AG09309 (cell line): ENCODE measurements around the gene FBP2.
A peak's percentile ranks its signal among the peaks of the same experiment; 100 is the strongest.

ENCODE experiments used
- DNase-seq: peaks from one replicate; pipeline ENCODE4 v3.0.0-alpha.2; 2010; ENCODE audit warnings: low read depth
- H3K4me3 ChIP-seq: 2 replicates; pipeline ENCODE4 v1.5.1; 2011; ENCODE audit warnings: mild to moderate bottlenecking, low read depth, low read length, moderate library complexity; ENCODE audit not compliant: control insufficient read depth
- CTCF ChIP-seq: IDR thresholded peaks from 2 replicates; pipeline ENCODE4 v1.5.1; 2011; ENCODE audit warnings: mild to moderate bottlenecking, low read depth, low read length, inconsistent platforms; ENCODE audit not compliant: insufficient read depth, control insufficient read depth; ENCODE audit errors: missing control alignments

FBP2 gene

GRCh38 chr9:94610181-94610606 lies 16.6 kb upstream of the FBP2 start:
- no peak for TF ChIP-seq CTCF
- no peak overlapping the region for H3K4me3 ChIP-seq
- no peak for DNase-seq

- no peak overlapping the region for H3K4me3 ChIP-seq
- no peak for DNase-seq
- no peak for TF ChIP-seq CTCF
Measured at GRCh38 chr9:94607423-94607691, 13.7 kb upstream of the FBP2 start.

- no peak for DNase-seq
- TF ChIP-seq CTCF = no peak
- no peak overlapping the region for H3K4me3 ChIP-seq
Measured at GRCh38 chr9:94606646-94607422, 13.2 kb upstream of the FBP2 start.

GRCh38 chr9:94603259-94604160 lies 9.9 kb upstream of the FBP2 start:
- peak; percentile 71 for TF ChIP-seq CTCF
- peak; percentile 16 for DNase-seq
- H3K4me3 ChIP-seq = no peak overlapping the region

GRCh38 chr9:94602666-94603065 lies 9.0 kb upstream of the FBP2 start:
- no peak for TF ChIP-seq CTCF
- DNase-seq = no peak
- no peak overlapping the region for H3K4me3 ChIP-seq

GRCh38 chr9:94600715-94601114 lies 7.1 kb upstream of the FBP2 start:
- TF ChIP-seq CTCF = no peak

GRCh38 chr9:94600258-94600657 lies 6.6 kb upstream of the FBP2 start:
- no peak for DNase-seq
- no peak for TF ChIP-seq CTCF
- no peak overlapping the region for H3K4me3 ChIP-seq

More at GRCh38 chr9:94600715-94601114, 7.1 kb upstream of the FBP2 start:
- H3K4me3 ChIP-seq = no peak overlapping the region
- DNase-seq = no peak
